ENCODE data around the gene DDX10.

DDX10 gene

DNA sequence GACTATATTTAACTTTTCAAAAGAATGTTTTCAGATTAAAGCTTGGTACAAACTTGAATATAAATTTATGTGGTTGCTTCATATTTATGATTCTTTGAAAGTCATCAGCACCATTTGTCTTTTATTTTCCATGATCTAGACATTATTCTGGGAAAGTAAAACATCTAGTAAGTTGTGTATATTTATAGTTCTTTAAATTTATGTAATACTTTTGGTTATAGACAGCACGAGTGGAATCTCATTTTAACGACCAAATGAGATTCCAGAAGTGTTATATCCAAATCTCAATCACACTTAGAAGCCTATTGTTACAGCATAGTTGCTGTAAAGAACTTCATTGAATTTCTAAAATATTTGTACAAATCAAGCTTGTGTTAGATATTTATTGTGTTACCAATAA lies 212.3 kb downstream of the DDX10 start:
- DNase-seq: no peak

GRCh38 chr11:108880510-108880909 lies 215.6 kb downstream of the DDX10 start:
- no peak for DNase-seq

- no peak for DNase-seq
Observed at GRCh38 chr11:108881131-108881530, 216.3 kb downstream of the DDX10 start.

GRCh38 chr11:108882211-108882831 lies 217.5 kb downstream of the DDX10 start:
- no peak for DNase-seq

DNA sequence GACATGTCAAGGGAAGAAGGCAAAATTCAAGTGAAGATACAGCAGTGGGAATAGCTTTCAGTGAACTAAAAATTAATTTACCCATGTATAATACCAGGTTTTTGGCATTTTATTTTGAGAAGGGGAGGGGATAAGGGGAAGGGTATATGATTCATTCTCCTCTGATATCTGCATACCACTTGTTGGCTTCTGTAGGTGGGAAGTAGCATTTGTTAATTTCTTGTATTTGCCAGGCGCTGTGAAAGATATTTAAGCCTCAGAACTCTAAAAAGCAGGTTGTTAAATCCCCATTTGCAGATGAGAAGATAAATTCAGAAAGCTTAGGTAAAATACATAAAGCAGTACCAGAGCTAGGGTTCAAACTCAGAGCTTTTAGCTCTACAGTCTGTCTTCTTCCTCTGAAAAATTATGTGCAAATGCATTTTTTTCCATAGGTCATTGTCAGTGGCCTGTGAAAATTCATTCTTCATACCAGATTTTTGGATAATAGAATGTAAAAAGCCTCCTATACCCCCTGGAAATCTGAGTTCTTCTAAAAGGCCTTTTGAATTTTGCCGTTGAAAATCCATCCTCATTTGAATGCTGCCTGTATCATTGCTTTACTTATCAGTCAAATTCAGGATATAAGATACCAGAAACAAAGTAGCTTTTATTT lies 221.3 kb downstream of the DDX10 start:
- DNase-seq: no peak

- DNase-seq: no peak
Observed at GRCh38 chr11:108886660-108887009, 221.8 kb downstream of the DDX10 start.

GRCh38 chr11:108887436-108888238 lies 222.8 kb downstream of the DDX10 start:
- DNase-seq: no peak

DNA sequence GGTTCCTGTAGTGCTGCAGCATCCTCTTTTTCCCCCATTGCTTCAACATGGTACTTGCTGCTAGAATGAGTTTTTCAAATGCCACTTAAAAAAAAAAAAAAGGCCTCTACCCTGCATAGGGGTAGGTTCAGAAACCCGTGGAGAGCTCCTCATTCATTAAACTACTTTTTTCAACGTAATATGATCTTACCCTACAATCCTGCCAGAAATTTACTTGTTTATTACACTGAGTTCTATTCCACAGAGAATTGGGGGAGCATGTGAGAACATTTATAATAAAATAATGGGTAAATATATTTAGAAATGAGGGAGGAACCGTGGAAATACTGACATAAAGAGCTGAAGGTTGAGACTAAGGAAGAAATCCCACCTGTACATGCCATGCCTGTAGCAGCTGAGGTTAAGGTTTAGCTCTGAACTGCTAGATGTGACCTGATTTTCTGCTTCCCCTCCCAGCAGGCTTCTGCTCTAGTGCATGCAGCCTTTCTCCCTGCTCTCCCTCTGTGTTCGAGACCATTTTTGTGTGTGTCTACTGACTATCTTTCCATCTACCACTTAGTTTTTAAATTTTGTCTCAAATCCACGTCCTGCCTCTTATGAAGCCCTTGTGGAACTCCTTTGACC lies 225.7 kb downstream of the DDX10 start:
- DNase-seq: peak; percentile 18

DNA sequence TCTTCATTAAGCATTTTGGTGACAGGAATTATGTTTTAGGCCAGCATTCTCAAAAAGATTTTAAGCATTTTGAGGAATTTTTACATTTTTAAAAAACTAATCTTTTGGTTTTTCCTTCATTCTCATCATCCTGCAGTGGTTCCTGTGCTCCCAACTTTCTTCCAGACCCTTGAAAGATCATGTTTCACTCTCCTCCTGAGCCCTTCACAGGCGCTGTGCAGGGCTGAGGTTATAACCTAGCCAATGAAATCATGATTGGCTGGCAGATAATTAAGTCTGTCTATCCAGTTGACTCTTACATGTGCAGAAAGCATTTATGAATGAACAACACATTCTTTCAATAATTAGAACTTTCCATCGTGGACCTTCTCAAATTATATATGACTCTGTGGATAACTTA lies 226.3 kb downstream of the DDX10 start:
- no peak for DNase-seq

DNA sequence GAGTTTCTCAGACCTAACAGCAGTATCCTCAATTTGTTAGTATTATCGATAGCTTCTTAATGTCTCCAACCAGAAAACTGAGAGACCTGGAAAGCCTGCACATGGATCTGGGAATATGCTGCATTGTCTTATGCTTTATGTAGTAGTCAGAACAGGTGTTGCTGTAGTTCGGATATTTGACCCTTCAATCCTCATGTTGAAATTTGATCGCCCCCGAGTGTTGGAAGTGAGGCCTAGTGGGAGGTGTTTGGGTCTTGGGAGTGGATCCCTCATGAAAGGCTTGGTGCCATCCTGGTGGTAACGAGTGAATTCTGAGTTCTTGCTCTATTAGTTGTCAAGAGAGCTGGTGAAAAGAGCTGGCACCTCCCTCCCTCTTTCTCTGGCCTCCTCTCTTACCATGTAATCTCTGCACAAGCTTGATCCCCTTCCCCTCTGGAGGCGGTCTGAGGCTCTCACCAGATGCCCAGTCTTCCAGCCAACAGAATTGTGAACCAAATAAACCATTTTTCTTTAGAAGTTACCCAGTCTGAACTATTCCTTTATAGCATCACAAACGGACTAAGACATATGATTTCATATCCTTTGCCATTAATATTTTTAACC lies 227.1 kb downstream of the DDX10 start:
- DNase-seq: peak; percentile 53

- no peak for DNase-seq
Observed at GRCh38 chr11:108895579-108896480, 231.0 kb downstream of the DDX10 start.

DNA sequence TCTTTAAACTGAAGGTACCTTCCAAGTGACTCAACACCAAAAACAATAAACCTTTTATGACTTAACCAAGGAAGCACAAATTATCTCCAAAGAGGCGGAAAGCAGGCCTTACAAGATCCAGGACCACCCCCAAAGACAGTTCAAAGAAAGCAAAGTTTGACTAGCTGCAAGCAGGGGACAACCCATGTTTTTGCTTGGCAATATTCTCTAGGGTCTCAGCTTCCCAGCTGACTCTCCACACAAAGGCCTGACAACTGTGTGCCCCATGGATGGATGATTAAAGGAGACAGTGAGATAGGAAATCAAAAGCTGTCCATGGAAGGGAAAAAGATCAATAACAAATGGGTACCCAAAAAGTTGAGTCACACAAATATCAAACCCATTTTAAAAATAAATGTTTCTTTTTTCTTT lies 232.2 kb downstream of the DDX10 start:
- DNase-seq: no peak

GRCh38 chr11:108897916-108898315 lies 233.0 kb downstream of the DDX10 start:
- DNase-seq: no peak

DNA sequence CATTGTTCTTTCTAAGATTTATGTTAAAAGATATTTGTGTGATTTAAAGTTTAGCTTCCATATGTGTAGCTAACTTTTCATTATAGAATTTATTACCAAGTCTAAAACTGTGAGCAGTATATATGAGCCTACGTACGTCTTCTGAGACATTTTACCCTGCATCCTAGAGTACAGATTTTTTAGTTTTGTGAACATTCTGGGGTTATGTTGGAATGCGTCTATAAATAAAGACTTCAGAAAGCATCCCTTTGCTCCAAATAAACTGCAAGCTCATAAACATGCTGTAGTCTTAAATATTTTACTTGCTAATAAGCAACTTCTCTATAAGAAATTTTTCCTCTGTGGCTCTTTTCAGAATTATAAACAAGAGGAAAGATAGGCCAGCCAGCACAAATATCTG lies 236.5 kb downstream of the DDX10 start:
- DNase-seq: no peak

- no peak for DNase-seq
Observed at GRCh38 chr11:108902027-108902469, 237.2 kb downstream of the DDX10 start.

DNA sequence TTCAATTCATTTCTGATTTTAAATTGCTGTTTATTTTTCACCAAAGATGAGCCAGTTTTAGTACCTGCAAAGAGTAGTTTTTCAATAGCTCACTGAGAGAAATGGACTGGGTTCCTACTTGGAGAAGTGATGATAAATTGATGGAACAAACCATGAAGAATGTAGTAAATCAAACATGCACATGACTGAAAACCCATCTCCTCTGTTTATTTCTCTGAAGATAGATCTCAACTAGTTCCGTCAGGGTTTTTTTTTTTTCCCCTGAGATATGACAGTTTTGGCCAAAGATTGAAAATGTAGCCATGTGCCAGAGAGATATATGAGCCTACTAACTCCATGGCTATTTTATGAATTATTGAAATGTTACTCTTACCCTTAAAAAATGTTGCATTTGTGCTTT lies 239.6 kb downstream of the DDX10 start:
- DNase-seq: no peak

DNA sequence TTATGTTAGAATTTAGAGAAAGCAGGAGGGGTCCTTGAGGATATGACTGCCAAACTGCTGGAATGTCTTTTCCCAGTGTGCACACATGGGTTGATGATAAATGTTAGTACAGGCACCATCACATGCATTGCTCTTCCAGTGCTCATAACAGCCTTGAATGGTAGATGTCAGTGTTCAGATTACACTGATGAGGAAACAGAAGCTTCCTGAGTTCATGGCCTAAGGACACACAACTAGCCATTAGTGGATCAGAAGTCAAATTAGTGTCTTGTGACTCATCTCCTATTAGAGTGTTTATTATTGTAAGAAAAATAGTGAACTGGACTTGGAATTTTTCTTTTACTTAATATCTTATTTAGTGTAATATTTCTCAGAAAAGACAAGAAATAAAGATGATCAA lies 241.5 kb downstream of the DDX10 start:
- no peak for DNase-seq

DNA sequence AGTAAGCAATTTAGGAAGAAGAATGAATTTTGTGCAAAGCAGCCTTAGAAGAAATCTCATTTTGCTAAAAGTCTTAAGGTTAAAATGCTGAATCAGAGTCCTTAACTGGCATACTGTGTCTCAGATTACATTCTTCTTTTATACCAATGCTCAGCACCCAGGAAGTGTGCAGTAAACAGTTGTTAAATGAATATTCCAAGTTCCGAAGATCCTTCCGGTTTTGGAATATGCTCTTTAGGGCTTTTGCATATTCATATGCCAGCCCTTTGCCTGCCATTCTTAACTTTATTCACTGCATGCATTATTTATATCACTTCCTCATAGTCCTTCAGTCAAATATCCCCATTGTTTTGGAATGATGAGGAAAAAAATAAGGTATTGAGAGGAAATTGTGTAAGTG lies 242.0 kb downstream of the DDX10 start:
- no peak for DNase-seq

GRCh38 chr11:108909041-108909440 lies 244.2 kb downstream of the DDX10 start:
- no peak for DNase-seq

DNA sequence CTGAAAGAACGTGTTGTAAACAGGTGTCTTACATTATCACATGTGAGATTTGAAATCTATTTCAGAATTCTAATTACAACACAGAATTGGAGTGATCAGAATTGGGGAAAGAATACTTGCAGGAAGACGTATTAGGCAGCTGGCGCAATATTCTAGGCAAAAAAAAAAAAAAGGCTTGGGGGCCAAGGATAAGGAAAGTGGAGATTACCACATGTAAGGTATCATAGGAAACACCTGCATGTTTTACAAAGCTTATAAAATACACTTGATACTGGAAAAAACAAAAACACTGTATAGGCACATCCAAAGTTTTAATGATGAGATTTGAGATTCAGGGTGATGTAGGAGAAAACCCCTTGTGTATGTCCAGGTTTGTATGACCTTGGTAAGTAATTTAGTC lies 245.1 kb downstream of the DDX10 start:
- no peak for DNase-seq

DNA sequence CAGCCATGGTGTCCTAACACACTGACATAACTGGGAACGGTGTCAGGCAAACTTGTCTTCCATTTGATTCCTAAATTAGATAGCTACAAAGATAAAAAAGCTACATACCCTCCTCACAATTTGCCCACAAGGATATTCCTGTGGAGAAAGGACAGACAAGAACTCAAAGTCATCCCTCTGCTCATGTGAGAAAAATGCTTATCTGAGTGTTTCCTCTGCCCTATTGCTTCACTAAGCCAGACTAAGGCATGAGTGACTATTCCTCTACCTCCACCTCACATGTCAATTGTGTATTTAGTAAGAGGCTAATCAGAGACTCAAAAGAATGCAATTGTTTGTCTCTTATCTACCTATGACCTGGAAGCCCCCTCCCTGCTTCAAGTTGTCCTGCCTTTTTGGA lies 247.7 kb downstream of the DDX10 start:
- no peak for DNase-seq

DNA sequence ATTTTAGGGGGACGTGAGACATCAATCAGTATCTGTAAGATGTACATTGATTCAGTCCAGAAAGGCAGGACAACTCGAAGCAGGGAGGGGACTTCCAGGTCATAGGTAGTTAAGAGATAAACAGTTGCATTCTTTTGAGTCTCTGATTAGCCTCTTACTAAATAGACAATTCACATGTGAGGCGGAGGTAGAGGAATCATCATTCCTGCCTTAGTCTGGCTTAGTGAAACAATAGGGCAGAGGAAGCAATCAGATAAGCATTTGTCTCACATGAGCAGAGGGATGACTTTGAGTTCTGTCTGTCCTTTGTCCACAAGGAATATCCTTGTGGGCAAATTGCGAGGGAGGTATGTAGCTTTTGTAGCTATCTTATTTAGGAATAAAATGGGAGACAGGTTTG lies 248.3 kb downstream of the DDX10 start:
- no peak for DNase-seq

Measured in NCI-H2029 treated with DMSO at 0.1 percent for 48 hours (cell line).